Measurements from ENCODE around the gene WFDC2.
"Not testable (repeated sequence)": the region's sequence is repeated elsewhere in the genome, so short reads cannot be mapped to it uniquely, and the experiment has no call there.

Gene WFDC2

DNA sequence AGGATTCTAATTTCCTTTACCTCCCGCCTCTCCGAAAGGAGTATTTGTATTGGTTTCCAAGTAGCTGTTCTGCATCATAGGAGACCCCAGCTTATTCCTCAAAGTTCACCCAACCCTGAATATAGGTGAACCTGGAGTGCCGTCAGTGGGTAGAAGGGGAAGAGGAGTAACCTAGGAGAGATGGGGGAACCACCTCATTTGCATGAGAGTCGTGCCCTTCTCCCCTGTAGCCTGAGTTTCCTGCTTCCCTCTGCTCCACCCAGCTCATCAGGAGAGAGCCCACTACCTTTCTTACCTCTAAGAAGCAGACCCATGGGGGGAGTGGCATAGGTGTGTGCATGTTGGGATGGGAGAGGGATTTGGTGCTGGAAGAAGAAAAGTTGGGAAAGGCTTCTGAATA lies 17.3 kb upstream of the WFDC2 start:
- DNase-seq (ENCODE audit: low read depth), result no peak

DNA sequence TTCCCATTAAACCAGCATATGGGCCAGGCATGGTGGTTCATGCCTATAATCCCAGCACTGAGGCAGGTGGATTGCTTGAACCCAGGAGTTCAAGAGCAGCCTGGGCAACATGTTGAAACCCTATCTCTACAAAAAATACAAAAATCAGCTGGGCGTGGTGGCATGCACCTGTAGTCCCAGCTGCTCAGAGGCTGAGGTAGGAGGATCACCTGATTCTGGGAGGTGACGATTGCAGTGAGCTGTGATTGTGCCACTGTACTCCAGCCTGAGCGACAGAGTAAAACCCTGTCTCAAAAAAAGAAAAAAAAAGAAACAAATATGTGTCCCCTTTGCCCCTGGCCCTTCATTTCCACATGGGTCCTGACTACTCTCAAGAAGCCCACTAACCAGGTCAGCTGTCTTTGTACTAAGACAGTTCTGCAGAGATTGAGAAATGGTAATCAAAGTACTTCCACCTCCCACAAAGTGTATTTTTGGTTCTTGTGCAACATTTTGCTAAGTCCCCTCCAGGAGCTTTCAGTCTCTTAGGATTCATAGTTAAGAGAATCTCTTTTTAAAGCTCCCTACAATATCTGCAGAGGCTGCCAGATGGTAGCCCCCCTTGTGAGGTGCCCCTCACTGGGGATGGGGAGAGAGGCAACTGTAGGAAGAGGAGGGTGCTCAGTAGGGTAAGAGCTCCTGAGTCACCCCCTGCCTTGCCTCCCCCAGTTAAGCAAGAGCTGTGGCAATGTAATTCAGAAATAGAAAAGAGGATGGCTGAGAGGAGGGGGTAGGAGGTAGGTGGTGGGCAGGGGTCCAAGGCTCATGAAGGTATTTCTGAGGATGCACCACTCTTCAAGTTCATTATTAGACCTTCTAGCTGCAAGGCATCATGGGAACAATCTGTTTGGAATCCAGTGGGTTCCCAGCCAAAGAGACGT lies 16.5 kb upstream of the WFDC2 start:
- no peak for DNase-seq (ENCODE audit: low read depth)

DNA sequence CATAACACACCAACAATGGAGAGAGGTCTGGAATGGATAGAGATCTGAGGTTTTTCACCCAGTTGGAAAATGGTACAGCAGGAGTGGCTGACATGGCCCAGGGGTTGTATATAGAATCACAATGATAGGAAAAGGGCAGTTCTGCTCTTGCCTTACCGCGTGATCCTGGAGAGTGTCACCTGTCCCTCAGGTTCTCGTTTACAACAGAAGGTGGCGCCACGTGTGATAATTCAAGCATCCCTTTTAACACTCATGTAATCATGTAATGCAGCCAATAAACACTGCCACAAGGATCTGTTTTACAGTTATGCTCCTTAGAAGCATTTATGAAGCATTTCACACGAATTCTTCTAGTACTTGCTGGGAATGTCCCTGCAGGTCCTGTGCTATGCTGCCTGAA lies 12.9 kb upstream of the WFDC2 start:
- no peak for DNase-seq (ENCODE audit: low read depth)

- no peak for DNase-seq (ENCODE audit: low read depth)
Observed at GRCh38 chr20:45459606-45460005, 9.9 kb upstream of the WFDC2 start.

DNA sequence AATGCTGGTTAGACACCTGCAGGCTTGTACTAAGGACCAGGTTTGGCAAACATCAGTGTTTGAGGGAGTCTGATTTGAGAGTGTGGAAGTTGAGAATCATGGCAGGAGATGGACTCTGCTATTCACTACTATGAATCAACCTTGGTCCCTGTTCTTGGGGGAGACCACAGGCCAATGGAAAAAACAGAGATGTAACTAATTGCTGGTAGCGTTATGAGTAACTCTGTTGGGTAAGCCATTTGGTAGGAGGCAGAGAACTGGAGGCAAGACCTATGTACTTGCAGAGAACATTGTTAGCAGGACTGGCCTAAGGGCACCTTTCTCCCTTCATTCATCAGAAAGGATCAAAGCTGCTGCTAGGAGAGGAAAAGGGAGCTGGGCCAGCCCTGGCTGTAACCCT lies 8.3 kb upstream of the WFDC2 start:
- DNase-seq (ENCODE audit: low read depth), result no peak

GRCh38 chr20:45462711-45463509 lies 6.6 kb upstream of the WFDC2 start:
- no peak for DNase-seq (ENCODE audit: low read depth)

GRCh38 chr20:45463709-45464108 lies 5.8 kb upstream of the WFDC2 start:
- no peak for DNase-seq (ENCODE audit: low read depth)

DNA sequence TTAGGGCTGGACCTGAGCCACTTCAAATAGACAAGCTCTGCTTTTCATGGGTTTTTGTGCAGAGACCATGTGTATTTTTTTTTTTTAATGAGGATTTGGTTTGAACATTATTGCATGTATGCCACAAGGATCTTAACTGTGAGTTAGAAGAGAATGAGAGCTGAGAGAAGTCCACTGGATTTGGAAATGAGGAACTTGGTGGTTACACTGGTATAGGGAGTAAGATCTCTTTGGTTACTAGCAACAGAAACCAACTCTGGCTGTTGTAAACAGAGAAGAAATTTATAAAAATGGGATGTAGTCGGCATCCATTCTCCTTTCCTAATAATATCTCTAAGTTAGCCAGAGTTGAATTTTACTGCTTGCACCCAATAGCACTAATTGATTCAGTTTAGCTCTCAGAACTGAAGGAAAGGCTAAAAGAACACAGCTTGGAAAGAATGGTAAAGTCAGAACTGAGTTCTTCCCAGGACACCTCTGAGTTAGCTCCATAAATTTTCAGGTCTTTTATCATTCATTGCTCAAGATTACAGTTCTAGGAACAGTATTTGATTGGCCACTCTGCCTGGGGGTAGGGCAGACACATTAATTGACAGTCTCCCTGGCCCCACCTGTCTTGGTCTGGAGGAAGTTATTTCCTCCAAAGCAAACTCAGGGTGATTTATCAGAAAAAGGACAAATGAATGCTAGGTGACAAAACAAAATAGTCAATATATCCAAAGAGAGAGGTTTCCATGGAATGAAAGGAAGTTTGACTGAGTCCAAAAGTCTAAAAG lies 3.9 kb upstream of the WFDC2 start:
- DNase-seq (ENCODE audit: low read depth), result no peak

- DNase-seq (ENCODE audit: low read depth), result no peak
Observed at GRCh38 chr20:45467172-45467571, 2.4 kb upstream of the WFDC2 start.

GRCh38 chr20:45467861-45468260 lies 1.7 kb upstream of the WFDC2 start:
- DNase-seq (ENCODE audit: low read depth), result no peak

DNA sequence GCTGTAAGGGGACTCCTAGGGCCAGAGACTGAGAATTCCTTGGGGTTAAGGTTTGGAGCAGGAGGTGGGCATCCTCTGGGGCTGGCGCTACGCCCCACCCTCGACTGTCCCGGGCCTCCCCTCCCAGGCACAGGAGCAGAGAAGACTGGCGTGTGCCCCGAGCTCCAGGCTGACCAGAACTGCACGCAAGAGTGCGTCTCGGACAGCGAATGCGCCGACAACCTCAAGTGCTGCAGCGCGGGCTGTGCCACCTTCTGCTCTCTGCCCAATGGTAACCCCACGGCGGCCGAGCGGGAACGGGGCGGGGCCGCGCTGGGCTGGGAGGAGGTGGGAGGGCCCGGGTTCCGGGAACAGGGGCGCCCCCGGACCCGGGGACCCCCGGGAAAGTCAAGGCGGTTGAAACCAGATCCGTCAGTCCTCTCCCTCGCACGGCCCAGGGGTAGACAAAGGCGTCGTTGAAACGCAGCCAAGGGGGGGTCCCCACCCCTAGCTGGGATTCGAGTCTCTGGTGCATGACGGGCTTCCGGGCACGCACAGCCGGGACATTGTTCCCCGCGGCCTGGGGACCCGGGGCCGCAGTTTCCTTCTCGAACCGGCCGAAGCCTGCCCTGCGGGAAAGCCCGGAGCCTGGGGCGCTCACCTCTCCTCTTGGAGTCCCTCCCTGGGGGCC lies 844 bp downstream of the WFDC2 start:
- no peak for DNase-seq (ENCODE audit: low read depth)

DNA sequence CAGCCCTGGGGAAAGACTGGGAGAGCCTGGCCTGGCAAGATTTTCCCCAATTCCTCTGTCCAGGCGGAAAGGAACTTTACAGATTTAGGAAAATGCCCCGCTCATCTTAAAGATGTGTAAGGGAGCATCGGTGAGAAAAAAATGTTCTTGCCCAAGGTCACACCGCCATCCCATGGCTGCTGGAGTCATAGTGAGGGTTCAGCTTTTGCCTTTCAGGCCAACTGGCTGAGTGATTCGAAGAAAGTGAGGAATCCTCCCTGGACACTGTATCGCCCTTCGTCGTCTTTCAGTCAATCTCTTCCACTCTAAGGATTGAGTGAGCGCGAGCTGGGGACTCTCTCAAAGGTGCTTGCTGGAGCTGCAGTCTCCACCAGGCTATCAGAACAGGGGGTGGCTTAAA lies 1.4 kb downstream of the WFDC2 start:
- no peak for DNase-seq (ENCODE audit: low read depth)

- not testable (repeated sequence) for DNase-seq (ENCODE audit: low read depth)
Observed at GRCh38 chr20:45472286-45472685, 2.7 kb downstream of the WFDC2 start.

GRCh38 chr20:45477530-45478148 lies 8.1 kb downstream of the WFDC2 start:
- not testable (repeated sequence) for DNase-seq (ENCODE audit: low read depth)

GRCh38 chr20:45479822-45480221 lies 10.3 kb downstream of the WFDC2 start:
- no peak for DNase-seq (ENCODE audit: low read depth)

DNA sequence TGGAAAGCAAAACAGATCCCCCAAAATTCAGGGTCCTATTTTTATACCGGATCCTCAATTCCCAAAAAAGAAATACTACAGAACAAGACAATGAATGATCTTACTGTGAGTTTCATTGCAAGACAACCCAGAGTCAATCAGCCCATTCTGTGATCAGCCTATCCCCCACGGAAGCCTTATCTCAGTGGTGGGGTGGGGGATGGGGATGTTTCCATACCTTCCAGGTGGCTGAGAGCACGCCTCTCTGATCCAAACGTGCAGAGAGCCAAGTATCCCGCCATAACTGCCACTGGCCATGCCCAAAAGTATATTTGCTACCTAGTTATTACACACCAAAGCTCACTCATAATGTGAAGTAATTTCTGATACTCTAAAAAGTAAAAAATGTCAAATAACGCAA lies 15.1 kb downstream of the WFDC2 start:
- no peak for DNase-seq (ENCODE audit: low read depth)

GRCh38 chr20:45485388-45485787 lies 15.8 kb downstream of the WFDC2 start:
- no peak for DNase-seq (ENCODE audit: low read depth)

- no peak for DNase-seq (ENCODE audit: low read depth)
Observed at GRCh38 chr20:45487231-45487635, 17.7 kb downstream of the WFDC2 start.

DNA sequence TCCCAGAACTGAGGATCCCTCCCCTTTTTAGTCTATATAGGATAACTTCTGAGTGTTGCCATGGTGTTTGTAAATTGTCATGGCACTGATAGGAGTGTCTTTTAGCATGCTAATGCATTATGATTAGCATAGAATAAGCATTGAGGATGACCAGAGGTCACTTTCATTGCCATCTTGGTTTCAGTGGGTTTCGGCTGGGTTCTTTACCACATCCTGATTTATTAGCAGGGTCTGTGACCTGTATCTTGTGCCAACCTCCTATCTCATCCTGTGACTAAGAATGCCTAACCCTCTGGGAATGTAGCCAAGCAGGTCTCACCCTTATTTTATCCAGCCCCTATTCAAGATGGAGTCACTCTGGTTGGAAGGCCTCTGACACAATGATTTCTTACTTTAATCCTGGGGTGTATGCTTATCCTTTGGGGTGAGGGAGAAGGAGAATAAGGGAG lies 19.6 kb downstream of the WFDC2 start:
- no peak for DNase-seq (ENCODE audit: low read depth)

- DNase-seq (ENCODE audit: low read depth), result no peak
Observed at GRCh38 chr20:45495501-45495941, 26.0 kb downstream of the WFDC2 start.

DNA sequence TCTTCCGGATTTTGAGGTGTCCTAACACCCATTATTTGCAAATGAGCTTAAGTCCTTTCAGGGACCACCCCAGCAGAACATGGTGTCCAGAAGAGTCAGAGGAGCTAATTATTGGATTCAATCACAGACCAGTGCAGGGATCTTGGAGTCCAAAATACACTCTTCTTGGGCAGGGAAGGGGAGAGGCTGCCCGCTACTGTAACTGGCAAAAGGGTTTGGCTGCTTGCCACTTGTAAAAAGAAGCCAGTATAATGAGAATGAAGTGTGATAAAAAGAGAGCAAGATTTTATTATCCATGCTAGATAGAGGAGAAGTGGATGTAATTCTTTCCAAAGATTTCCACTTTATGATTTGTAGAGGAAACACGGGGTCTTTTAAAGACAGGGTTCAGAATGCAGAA lies 26.6 kb downstream of the WFDC2 start:
- no peak for DNase-seq (ENCODE audit: low read depth)
